ENCODE data around the gene RNLS. TPM values are rescaled to one million over a fixed set of nuclear protein-coding genes. Genes with fewer than 3 reads are reported as not detected.

Gene RNLS
- total and polyA plus RNA-seq, 2 of the 4 experiments (the other 2 are of a cell fraction), result 4.5 to 7.0 TPM

DNA sequence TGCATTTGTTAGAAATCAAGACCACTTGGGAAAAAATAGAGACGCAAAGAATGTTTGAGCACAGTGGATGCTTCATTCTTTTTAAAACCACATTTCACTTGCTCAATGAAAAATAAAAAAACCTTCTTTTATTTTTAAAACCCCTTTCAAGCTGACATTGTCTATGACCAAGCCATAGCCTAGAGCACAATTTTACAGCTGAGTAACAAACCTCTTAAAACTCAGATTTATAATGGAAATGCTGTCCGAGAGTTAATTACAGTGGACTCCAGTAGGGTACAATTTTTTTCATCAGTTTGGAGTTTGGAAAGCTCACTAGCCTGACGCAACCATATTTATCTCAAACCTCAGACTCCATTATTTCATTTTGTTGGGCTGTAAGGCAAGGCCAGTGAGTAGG lies 116.3 kb downstream of the RNLS start:
- DNase-seq (no peak), ATAC-seq (ENCODE audit: low read depth) (no peak)
- H3K36me3 ChIP-seq (ENCODE audit: control insufficient read depth, insufficient read depth, low read length), result no peaks in the 10 kb centered on the region
- H3K23ac ChIP-seq (ENCODE audit: low read depth, low read length), result no peak overlapping the region
- no peaks in the 10 kb centered on the region for H3K9me3 ChIP-seq (ENCODE audit: control insufficient read depth, insufficient read depth, low read length)
- no peak overlapping the region for H4K91ac ChIP-seq (ENCODE audit: insufficient read depth, low read depth, low read length)
- H3K14ac ChIP-seq (replicated peaks; ENCODE audit: low read depth, low read length), result no peak overlapping the region
- intact Hi-C loops (cut with micrococcal nuclease), result no loop called here
- H3K27ac ChIP-seq (ENCODE audit: insufficient read depth, low read length), result no peak overlapping the region
- dilution Hi-C loops (cut with HindIII; ENCODE audit: low sequenced_read_pairs, unreplicated experiment), result no loop called here
- H3K79me1 ChIP-seq (ENCODE audit: low read depth in 1 of 2, low read length in 2 of 2), result no peaks in the 10 kb centered on the region
- in situ Hi-C loops (cut with MboI; ENCODE audit: low sequenced_read_pairs), result no loop called here
- no peak overlapping the region for H2AFZ ChIP-seq (replicated peaks; ENCODE audit: low read length, poor library complexity)
- H3K18ac ChIP-seq (ENCODE audit: low read depth, low read length), result no peak overlapping the region
- H3K27me3 ChIP-seq (ENCODE audit: control insufficient read depth, insufficient read depth, low read length), result peaks cover 2% of the 10 kb centered on the region; the same call in 1 of the 2 replicates
- no peak overlapping the region for H4K5ac ChIP-seq (ENCODE audit: low read depth, low read length)
- no peak for TF ChIP-seq USF2 (IDR thresholded peaks at IDR 0.05; ENCODE audit: low read depth, low read length)
- no peak for TF ChIP-seq CHD1 (IDR thresholded peaks at IDR 0.05; ENCODE audit: low read depth, low read length)
- no peak for TF ChIP-seq CEBPB (IDR thresholded peaks at IDR 0.05; ENCODE audit: low read depth, low read length)
- TF ChIP-seq MXI1 (IDR thresholded peaks at IDR 0.05; ENCODE audit: borderline replicate concordance, low read depth, low read length), result no peak
- TF ChIP-seq RFX5 (IDR thresholded peaks at IDR 0.05; ENCODE audit: low read depth, low read length), result no peak
- TF ChIP-seq SMC3 (IDR thresholded peaks at IDR 0.05; ENCODE audit: low read depth, low read length), result no peak
- no peak for TF ChIP-seq POLR2A (IDR thresholded peaks at IDR 0.05; ENCODE audit: low read depth, low read length)
- no peak for TF ChIP-seq ELK1 (IDR thresholded peaks at IDR 0.05; ENCODE audit: borderline replicate concordance, low read depth, low read length)
- TF ChIP-seq MAFK (IDR thresholded peaks at IDR 0.05; ENCODE audit: low read depth, low read length), result no peak
- TF ChIP-seq, protein P1, sequence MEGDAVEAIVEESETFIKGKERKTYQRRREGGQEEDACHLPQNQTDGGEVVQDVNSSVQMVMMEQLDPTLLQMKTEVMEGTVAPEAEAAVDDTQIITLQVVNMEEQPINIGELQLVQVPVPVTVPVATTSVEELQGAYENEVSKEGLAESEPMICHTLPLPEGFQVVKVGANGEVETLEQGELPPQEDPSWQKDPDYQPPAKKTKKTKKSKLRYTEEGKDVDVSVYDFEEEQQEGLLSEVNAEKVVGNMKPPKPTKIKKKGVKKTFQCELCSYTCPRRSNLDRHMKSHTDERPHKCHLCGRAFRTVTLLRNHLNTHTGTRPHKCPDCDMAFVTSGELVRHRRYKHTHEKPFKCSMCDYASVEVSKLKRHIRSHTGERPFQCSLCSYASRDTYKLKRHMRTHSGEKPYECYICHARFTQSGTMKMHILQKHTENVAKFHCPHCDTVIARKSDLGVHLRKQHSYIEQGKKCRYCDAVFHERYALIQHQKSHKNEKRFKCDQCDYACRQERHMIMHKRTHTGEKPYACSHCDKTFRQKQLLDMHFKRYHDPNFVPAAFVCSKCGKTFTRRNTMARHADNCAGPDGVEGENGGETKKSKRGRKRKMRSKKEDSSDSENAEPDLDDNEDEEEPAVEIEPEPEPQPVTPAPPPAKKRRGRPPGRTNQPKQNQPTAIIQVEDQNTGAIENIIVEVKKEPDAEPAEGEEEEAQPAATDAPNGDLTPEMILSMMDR (conservative IDR thresholded peaks at IDR 0.05; ENCODE audit: low read depth, low read length), result no peak
- TF ChIP-seq BHLHE40 (IDR thresholded peaks at IDR 0.05; ENCODE audit: low read depth, low read length), result no peak
- no peak for TF ChIP-seq RCOR1 (IDR thresholded peaks at IDR 0.05; ENCODE audit: insufficient replicate concordance, low read length)
- TF ChIP-seq MAZ (IDR thresholded peaks at IDR 0.05; ENCODE audit: borderline replicate concordance, low read depth, low read length), result no peak
- TF ChIP-seq FOS (IDR thresholded peaks at IDR 0.05; ENCODE audit: low read depth, low read length), result no peak
- no peak for TF ChIP-seq NFE2L2 (IDR thresholded peaks at IDR 0.05; ENCODE audit: low read depth, low read length)
- no peak for TF ChIP-seq RAD21 (IDR thresholded peaks at IDR 0.05; ENCODE audit: low read length)
- BruUV-seq (replicated peaks), result no TSS peak
- H2BK120ac ChIP-seq (ENCODE audit: low read depth, low read length), result no peak overlapping the region
- no peak overlapping the region for H2BK5ac ChIP-seq (ENCODE audit: low read depth, low read length, poor library complexity, severe bottlenecking)
- H3K4me1 ChIP-seq (ENCODE audit: control insufficient read depth, insufficient read depth, low read length), result peaks cover 1% of the 10 kb centered on the region; the same call in 1 of the 2 replicates
- ChIA-PET CTCF (interaction anchor here (0.6 kb wide), 1 partner anchor 1863 kb away, joined by 4 read pairs; no protein-coding TSS in a partner anchor), POLR2A (ENCODE audit: unreplicated experiment) (no interaction called here)
- no peak overlapping the region for H2AK5ac ChIP-seq (ENCODE audit: low read depth, low read length)
- no peak overlapping the region for H3K4me2 ChIP-seq (ENCODE audit: low read depth, low read length)
- H3K9ac ChIP-seq (ENCODE audit: low read depth, low read length), result no peak overlapping the region
- no peak overlapping the region for H2AK9ac ChIP-seq (replicated peaks; ENCODE audit: low read depth, low read length, poor library complexity)
- H2BK20ac ChIP-seq (ENCODE audit: low read depth, low read length), result no peak overlapping the region
- H3K4ac ChIP-seq (ENCODE audit: low read depth, low read length), result no peak overlapping the region
- no peak overlapping the region for H3K4me3 ChIP-seq (ENCODE audit: insufficient read depth, low read depth, low read length)
- H4K20me1 ChIP-seq (ENCODE audit: insufficient read depth, low read length), result no peaks in the 10 kb centered on the region
- no peak overlapping the region for H3K56ac ChIP-seq (ENCODE audit: extremely low read depth, insufficient read depth, low read length)
- H3K9me1 ChIP-seq (ENCODE audit: insufficient read depth, low read length), result no peaks in the 10 kb centered on the region
- no peak overlapping the region for H4K8ac ChIP-seq (ENCODE audit: low read depth in 2 of 2, low read length in 2 of 2)
- no peak overlapping the region for H2BK15ac ChIP-seq (ENCODE audit: low read depth, low read length)
- WGBS, 2 experiments (ENCODE audit: extremely low coverage in 2 of 2, insufficient read length in 1 of 2), result no CpG with 5 or more reads among the region's 3 CpGs

Data from IMR-90 (cell line).